Esophagus mucosa (tissue), 1 donor: Measurements from ENCODE around the gene ADGRG6. TPM values are rescaled to one million over a fixed set of nuclear protein-coding genes. Genes with fewer than 3 reads are reported as not detected.
"Not testable (repeated sequence)": the region's sequence is repeated elsewhere in the genome, so short reads cannot be mapped to it uniquely, and the experiment has no call there.

ENCODE experiments used
- ATAC-seq: fragments of 200-7000 bp; cut with Tn5 transposase; one replicate; pipeline ENCODE4 v1.9.1; 2020
- total RNA-seq: library from RNA; stranded (reverse); gene quantifications from one replicate; pipeline ENCODE4 v1.2.4, GENCODE V29; 2023
- donor health status: DM: yes; HTN: yes; CAD: no.

ADGRG6 gene
- total RNA-seq, 1 donor from 2014 or later = 14.2 TPM

GRCh38 chr6:142414462-142415250, 112.8 kb downstream of the ADGRG6 start:
- no peak for ATAC-seq

- peak; percentile 23 for ATAC-seq
Measured at GRCh38 chr6:142416179-142416578, 114.4 kb downstream of the ADGRG6 start.

GRCh38 chr6:142416686-142417085, 114.9 kb downstream of the ADGRG6 start:
- ATAC-seq = no peak

GRCh38 chr6:142417331-142417750, 115.5 kb downstream of the ADGRG6 start:
- ATAC-seq = no peak

- no peak for ATAC-seq
Measured at GRCh38 chr6:142419071-142419470, 117.3 kb downstream of the ADGRG6 start.

- no peak for ATAC-seq
Measured at GRCh38 chr6:142420802-142421201, 119.0 kb downstream of the ADGRG6 start.

GRCh38 chr6:142421285-142422117, 119.7 kb downstream of the ADGRG6 start:
- ATAC-seq = peak; percentile 70

- ATAC-seq = not testable (repeated sequence)
Measured at GRCh38 chr6:142426444-142427132, 124.8 kb downstream of the ADGRG6 start.

GRCh38 chr6:142428468-142428867, 126.7 kb downstream of the ADGRG6 start:
- not testable (repeated sequence) for ATAC-seq

- ATAC-seq = no peak
Measured at GRCh38 chr6:142429195-142429594, 127.4 kb downstream of the ADGRG6 start.

- ATAC-seq = no peak
Measured at GRCh38 chr6:142433419-142433818, 131.6 kb downstream of the ADGRG6 start.

- ATAC-seq = no peak
Measured at GRCh38 chr6:142438898-142439297, 137.1 kb downstream of the ADGRG6 start.

- ATAC-seq = no peak
Measured at GRCh38 chr6:142440600-142441293, 138.9 kb downstream of the ADGRG6 start.

- no peak for ATAC-seq
Measured at GRCh38 chr6:142441716-142442115, 139.9 kb downstream of the ADGRG6 start.

- no peak for ATAC-seq
Measured at GRCh38 chr6:142443102-142443501, 141.3 kb downstream of the ADGRG6 start.

- ATAC-seq = no peak
Measured at GRCh38 chr6:142443532-142443931, 141.7 kb downstream of the ADGRG6 start.

GRCh38 chr6:142444376-142444775, 142.6 kb downstream of the ADGRG6 start:
- ATAC-seq = no peak

GRCh38 chr6:142444881-142445301, 143.1 kb downstream of the ADGRG6 start:
- ATAC-seq = no peak

GRCh38 chr6:142446168-142446567, 144.4 kb downstream of the ADGRG6 start:
- no peak for ATAC-seq

- ATAC-seq = no peak
Measured at GRCh38 chr6:142446576-142446975, 144.8 kb downstream of the ADGRG6 start.

GRCh38 chr6:142448091-142448729, 146.4 kb downstream of the ADGRG6 start:
- ATAC-seq = no peak

GRCh38 chr6:142450856-142451255, 149.0 kb downstream of the ADGRG6 start:
- ATAC-seq = not testable (repeated sequence)
